NCI-H748 (cell line): ENCODE results near the gene FANCM.
"Not testable (repeated sequence)": the region's sequence is repeated elsewhere in the genome, so short reads cannot be mapped to it uniquely, and the experiment has no call there.

Source experiments
- DNase-seq: peaks from one replicate; lab custom pipeline; 2025; ENCODE audit not compliant: unreplicated experiment; lab: John Stamatoyannopoulos, UW

Gene FANCM

GRCh38 chr14:45142083-45142482 lies 6.4 kb downstream of the FANCM start:
- DNase-seq, result not testable (repeated sequence)

GRCh38 chr14:45144658-45145057 lies 8.9 kb downstream of the FANCM start:
- DNase-seq, result no peak

- no peak for DNase-seq
Observed at GRCh38 chr14:45145214-45145613, 9.5 kb downstream of the FANCM start.

GRCh38 chr14:45149602-45150001 lies 13.9 kb downstream of the FANCM start:
- no peak for DNase-seq

- DNase-seq, result no peak
Observed at GRCh38 chr14:45150386-45150890, 14.7 kb downstream of the FANCM start.

- DNase-seq, result no peak
Observed at GRCh38 chr14:45156067-45156466, 20.3 kb downstream of the FANCM start.

- DNase-seq, result no peak
Observed at GRCh38 chr14:45169906-45170305, 34.2 kb downstream of the FANCM start.

- no peak for DNase-seq
Observed at GRCh38 chr14:45177076-45177475, 41.3 kb downstream of the FANCM start.

- DNase-seq, result no peak
Observed at GRCh38 chr14:45181329-45181728, 45.6 kb downstream of the FANCM start.

GRCh38 chr14:45181806-45182205 lies 46.1 kb downstream of the FANCM start:
- DNase-seq, result no peak

GRCh38 chr14:45185100-45185814 lies 49.5 kb downstream of the FANCM start:
- DNase-seq, result no peak

- no peak for DNase-seq
Observed at GRCh38 chr14:45194964-45195363, 59.2 kb downstream of the FANCM start.

- DNase-seq, result no peak
Observed at GRCh38 chr14:45198551-45198950, 62.8 kb downstream of the FANCM start.

GRCh38 chr14:45199230-45199629 lies 63.5 kb downstream of the FANCM start:
- no peak for DNase-seq

- no peak for DNase-seq
Observed at GRCh38 chr14:45201905-45202304, 66.2 kb downstream of the FANCM start.

- no peak for DNase-seq
Observed at GRCh38 chr14:45204241-45204640, 68.5 kb downstream of the FANCM start.

- no peak for DNase-seq
Observed at GRCh38 chr14:45210159-45210558, 74.4 kb downstream of the FANCM start.

- DNase-seq, result no peak
Observed at GRCh38 chr14:45211295-45211694, 75.6 kb downstream of the FANCM start.

GRCh38 chr14:45212231-45212630 lies 76.5 kb downstream of the FANCM start:
- DNase-seq, result no peak

GRCh38 chr14:45213716-45214115 lies 78.0 kb downstream of the FANCM start:
- DNase-seq, result not testable (repeated sequence)

GRCh38 chr14:45214341-45214740 lies 78.6 kb downstream of the FANCM start:
- DNase-seq, result not testable (repeated sequence)

GRCh38 chr14:45222485-45223262 lies 86.9 kb downstream of the FANCM start:
- no peak for DNase-seq
